ENCODE results near the gene APC.

DNA sequence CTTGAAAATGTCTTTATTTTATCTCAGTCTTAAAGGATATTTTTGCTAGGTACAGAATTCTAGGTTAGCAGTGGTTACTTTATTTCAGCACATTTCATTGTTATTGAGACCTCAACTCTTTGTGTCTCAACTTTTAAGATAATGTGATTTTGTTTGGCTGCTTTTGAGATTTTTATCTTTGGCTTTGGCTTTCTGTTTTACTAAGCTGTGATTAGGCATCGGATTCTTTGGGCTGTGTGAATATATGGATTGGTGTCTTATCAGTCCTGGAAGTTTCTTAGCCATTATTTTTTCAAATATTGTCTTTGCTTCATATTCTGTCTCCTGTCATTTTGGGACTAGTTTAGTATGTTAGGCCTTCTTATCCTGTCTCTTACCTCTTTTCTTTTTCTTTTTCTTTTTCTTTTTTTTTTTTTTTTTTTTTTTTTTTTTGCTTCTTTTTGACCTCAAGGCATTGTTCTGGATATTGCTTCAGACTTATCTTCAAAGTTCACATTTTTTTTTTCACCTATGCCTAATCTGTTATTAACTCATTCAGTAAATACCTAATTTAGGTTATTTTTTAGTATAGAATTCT is 20.1 kb upstream of the APC start:
- TF ChIP-seq POLR2A (IDR thresholded peaks at IDR 0.05): no peak
- TF ChIP-seq CTCF (IDR thresholded peaks at IDR 0.05): no peak

All from body of pancreas (tissue), 4 donors.